MCF 10A (cell line): Measurements from ENCODE around the gene GPC6. TPM values are rescaled to one million over a fixed set of nuclear protein-coding genes. Genes with fewer than 3 reads are reported as not detected.

Experiments
- BruUV-seq: library from RNA; stranded (reverse); fragments of 400-500 nt; replicated peaks from 2 replicates; lab custom pipeline; 2021; lab: Mats Ljungman, UMichigan
- CTCF ChIA-PET: fragments of 300-600 bp; sonication (Branson Sonifier 250); formaldehyde crosslinking; extraction: SDS; loops from one replicate; lab custom pipeline; 2021; ENCODE audit warnings: antibody characterized with exemption, inconsistent platforms; lab: Yijun Ruan, JAX
- POLR2A ChIA-PET: fragments of 300-600, 350-650 bp; sonication (Branson Sonifier 250); formaldehyde crosslinking; extraction: SDS; loops from one replicate; lab custom pipeline; 2020; ENCODE audit warnings: antibody characterized with exemption, inconsistent platforms; lab: Yijun Ruan, JAX
- DNase-seq: peaks from one replicate; pipeline ENCODE4 v3.0.0-alpha.2; 2018; ENCODE audit not compliant: unreplicated experiment
- H3K27ac Mint-ChIP-seq: one replicate; pipeline ENCODE4 v1.8.0; 2022; ENCODE audit warnings: mild to moderate bottlenecking, low read depth, mixed read lengths; ENCODE audit not compliant: unreplicated experiment
- H3K27me3 Mint-ChIP-seq: one replicate; pipeline ENCODE4 v1.8.0; 2022; ENCODE audit warnings: mixed read lengths; ENCODE audit not compliant: insufficient read depth, unreplicated experiment
- H3K36me3 Mint-ChIP-seq: one replicate; pipeline ENCODE4 v1.8.0; 2022; ENCODE audit warnings: mild to moderate bottlenecking, moderate library complexity, mixed read lengths; ENCODE audit not compliant: insufficient read depth, unreplicated experiment
- H3K4me1 Mint-ChIP-seq: one replicate; pipeline ENCODE4 v1.8.0; 2022; ENCODE audit warnings: mixed read lengths; ENCODE audit not compliant: insufficient read depth, unreplicated experiment
- H3K4me3 Mint-ChIP-seq: one replicate; pipeline ENCODE4 v1.8.0; 2022; ENCODE audit warnings: mild to moderate bottlenecking, moderate library complexity, mixed read lengths; ENCODE audit not compliant: unreplicated experiment
- H3K9me3 Mint-ChIP-seq: one replicate; pipeline ENCODE4 v1.8.0; 2022; ENCODE audit warnings: mixed read lengths; ENCODE audit not compliant: unreplicated experiment
- intact Hi-C: fragments of 100-400 bp; cut with micrococcal nuclease; formaldehyde crosslinking; loops from 2 replicates; pipeline ENCODE4 v1.14.1; 2022
- total RNA-seq: library from RNA; stranded (reverse); gene quantifications from 2 replicates; pipeline ENCODE4 v1.2.3, GENCODE V29; 2022
- TF ChIP-seq, protein P1 (sequence below): fragments of 200-600 bp; IDR thresholded peaks from one replicate; pipeline ENCODE4 v1.8.0; 2022; ENCODE audit warnings: antibody characterized with exemption, mild to moderate bottlenecking; ENCODE audit not compliant: unreplicated experiment

The GPC6 gene
- total RNA-seq, 1 experiment from 2014 or later: 8.4 TPM

DNA sequence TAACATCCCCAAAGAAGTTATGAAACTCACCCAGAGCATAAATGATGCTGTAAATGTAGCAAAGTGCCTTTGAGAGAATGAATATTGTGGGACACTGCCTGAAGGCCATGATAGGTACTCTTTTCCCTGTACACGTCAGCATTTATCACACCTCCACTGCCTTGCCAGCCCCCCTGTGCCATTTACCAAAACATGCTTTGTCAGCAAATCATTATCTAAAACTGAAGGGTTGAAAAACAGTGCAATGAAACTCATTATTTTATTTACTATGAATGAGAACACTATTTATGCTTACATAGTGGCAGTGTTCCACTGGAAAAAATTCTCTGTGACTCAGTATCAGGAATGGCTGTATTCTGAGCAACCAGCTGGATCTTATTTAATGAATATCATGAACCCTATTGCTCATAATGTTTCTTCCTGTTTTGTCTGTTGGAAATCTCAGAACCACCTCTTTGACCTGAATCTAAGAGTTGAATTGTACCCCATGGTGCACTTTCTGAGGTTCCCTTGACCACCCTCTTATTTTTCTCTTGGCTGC lies 688.7 kb downstream of the GPC6 start:
- POLR2A ChIA-PET: no interaction called here
- H3K27ac Mint-ChIP-seq: no peak overlapping the region
- CTCF ChIA-PET: interaction anchor here (0.6 kb wide), 1 partner anchor 1692 kb away, joined by 3 read pairs; no protein-coding TSS in a partner anchor

DNA sequence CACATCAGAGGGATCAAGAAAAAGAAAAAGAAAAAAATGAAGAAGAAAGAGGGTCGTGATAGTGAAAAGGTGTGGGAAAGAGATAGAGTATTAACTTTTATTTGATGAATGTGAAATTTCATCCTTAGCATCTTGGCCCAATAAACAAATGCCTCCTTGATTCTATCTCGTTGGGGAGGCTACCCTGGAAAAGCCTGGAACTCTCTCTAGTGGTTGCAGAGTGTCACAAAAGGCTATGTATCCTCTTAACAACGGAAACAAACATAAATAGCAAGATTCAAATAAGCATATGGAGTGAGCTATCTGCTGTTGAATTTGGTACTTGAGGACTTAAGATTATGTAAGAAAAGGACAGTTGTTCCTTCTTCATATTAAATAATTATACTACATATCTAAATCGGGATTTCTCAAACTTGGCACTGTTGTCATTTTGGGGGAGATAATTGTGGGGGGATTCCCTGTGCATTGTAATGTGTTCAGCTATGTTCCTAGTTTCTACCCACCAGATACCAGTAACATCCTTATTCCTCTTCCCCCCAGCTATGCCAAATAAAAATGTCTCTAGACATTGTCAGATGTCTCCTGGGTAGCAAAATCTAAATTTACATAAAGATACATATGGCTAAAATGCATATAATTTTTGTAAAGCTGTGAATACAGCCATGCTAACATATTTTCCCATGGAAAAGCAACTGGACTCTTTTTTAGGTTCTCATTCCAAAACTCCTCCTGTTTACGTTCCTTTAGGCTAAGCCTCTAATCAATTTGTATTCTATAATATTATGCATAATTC lies 695.7 kb downstream of the GPC6 start:
- no peak overlapping the region for H3K27ac Mint-ChIP-seq
- no TSS peak for BruUV-seq

More for the DNA sequence above, 688.7 kb downstream of the GPC6 start:
- no peaks in the 10 kb centered on the region for H3K27me3 Mint-ChIP-seq
- BruUV-seq: no TSS peak
- no peak for DNase-seq
- intact Hi-C loops: no loop called here
- H3K36me3 Mint-ChIP-seq: no peaks in the 10 kb centered on the region
- no peaks in the 10 kb centered on the region for H3K4me1 Mint-ChIP-seq
- TF ChIP-seq, protein P1, sequence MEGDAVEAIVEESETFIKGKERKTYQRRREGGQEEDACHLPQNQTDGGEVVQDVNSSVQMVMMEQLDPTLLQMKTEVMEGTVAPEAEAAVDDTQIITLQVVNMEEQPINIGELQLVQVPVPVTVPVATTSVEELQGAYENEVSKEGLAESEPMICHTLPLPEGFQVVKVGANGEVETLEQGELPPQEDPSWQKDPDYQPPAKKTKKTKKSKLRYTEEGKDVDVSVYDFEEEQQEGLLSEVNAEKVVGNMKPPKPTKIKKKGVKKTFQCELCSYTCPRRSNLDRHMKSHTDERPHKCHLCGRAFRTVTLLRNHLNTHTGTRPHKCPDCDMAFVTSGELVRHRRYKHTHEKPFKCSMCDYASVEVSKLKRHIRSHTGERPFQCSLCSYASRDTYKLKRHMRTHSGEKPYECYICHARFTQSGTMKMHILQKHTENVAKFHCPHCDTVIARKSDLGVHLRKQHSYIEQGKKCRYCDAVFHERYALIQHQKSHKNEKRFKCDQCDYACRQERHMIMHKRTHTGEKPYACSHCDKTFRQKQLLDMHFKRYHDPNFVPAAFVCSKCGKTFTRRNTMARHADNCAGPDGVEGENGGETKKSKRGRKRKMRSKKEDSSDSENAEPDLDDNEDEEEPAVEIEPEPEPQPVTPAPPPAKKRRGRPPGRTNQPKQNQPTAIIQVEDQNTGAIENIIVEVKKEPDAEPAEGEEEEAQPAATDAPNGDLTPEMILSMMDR: no peak
- no peak overlapping the region for H3K4me3 Mint-ChIP-seq
- no peaks in the 10 kb centered on the region for H3K9me3 Mint-ChIP-seq

DNA sequence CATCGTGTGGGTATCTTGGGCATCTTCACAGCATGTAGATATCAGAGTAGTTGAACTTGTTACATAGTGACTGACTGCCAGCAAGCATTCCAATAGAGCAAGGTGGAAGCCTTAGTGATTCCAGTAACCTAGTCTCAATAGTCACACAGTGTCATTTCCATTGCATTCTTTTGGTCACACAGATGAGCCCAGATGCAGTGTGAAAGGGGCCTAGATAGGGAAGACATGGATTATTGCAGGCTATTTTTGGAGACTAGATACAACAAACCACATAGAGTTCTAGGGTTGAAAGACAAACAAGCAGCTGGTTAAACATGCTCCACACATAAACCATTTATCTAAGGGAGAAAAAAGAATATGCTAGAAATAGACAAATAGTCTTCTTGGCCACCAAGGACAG lies 699.4 kb downstream of the GPC6 start:
- H3K36me3 Mint-ChIP-seq: no peaks in the 10 kb centered on the region
- no peaks in the 10 kb centered on the region for H3K27me3 Mint-ChIP-seq
- intact Hi-C loops: no loop called here
- ChIA-PET CTCF (no interaction called here), POLR2A (no interaction called here)
- H3K27ac Mint-ChIP-seq: no peak overlapping the region
- no TSS peak for BruUV-seq
- TF ChIP-seq, protein P1: no peak
- H3K4me1 Mint-ChIP-seq: no peaks in the 10 kb centered on the region
- H3K9me3 Mint-ChIP-seq: peaks cover 8% of the 10 kb centered on the region
- no peak for DNase-seq
- H3K4me3 Mint-ChIP-seq: no peak overlapping the region

More for the DNA sequence above, 695.7 kb downstream of the GPC6 start:
- ChIA-PET CTCF (no interaction called here), POLR2A (interaction anchor here (1.1 kb wide), 1 partner anchor 741 kb away, joined by 3 read pairs; no protein-coding TSS in a partner anchor)
- Mint-ChIP-seq H3K27me3 (no peaks in the 10 kb centered on the region), H3K4me1 (no peaks in the 10 kb centered on the region), H3K4me3 (no peak overlapping the region), H3K36me3 (no peaks in the 10 kb centered on the region), H3K9me3 (no peaks in the 10 kb centered on the region)
- intact Hi-C loops: no loop called here
- TF ChIP-seq, protein P1: no peak
- DNase-seq: peak; percentile 4

DNA sequence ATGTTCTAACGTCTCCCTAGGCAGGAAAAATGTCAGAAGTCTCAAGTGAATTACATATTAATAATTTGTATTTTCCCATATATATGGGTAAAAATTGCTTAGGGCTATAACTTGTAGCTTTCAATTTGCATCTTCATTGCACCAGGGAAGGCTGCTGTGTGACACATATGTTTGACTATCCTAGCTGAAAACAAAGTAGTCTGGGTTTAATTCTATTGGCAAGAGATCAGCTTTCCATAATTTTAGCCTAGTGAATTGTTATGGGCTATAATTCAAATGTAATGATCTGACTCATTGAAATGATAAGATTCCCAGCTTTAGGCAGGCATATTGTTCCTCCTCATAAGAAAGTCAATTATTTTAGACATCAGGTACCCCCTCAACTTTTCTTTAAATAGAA lies 699.8 kb downstream of the GPC6 start:
- H3K4me3 Mint-ChIP-seq: no peak overlapping the region
- H3K27me3 Mint-ChIP-seq: no peaks in the 10 kb centered on the region
- peaks cover 13% of the 10 kb centered on the region for H3K9me3 Mint-ChIP-seq
- no peak overlapping the region for H3K27ac Mint-ChIP-seq
- DNase-seq: no peak
- CTCF ChIA-PET: interaction anchor here (0.5 kb wide), 1 partner anchor 670 kb away, joined by 5 read pairs; the partner anchor contains the start of gene TGDS
- intact Hi-C loops: no loop called here
- H3K4me1 Mint-ChIP-seq: no peaks in the 10 kb centered on the region
- TF ChIP-seq, protein P1: no peak
- BruUV-seq: no TSS peak
- POLR2A ChIA-PET: no interaction called here
- no peaks in the 10 kb centered on the region for H3K36me3 Mint-ChIP-seq
